ENCODE results near the gene PLCG1. TPM values are rescaled to one million over a fixed set of nuclear protein-coding genes. Genes with fewer than 3 reads are reported as not detected.

Gene PLCG1
- total and polyA plus RNA-seq, 12 donors: 32.9 to 139 (median 76.9) TPM

DNA sequence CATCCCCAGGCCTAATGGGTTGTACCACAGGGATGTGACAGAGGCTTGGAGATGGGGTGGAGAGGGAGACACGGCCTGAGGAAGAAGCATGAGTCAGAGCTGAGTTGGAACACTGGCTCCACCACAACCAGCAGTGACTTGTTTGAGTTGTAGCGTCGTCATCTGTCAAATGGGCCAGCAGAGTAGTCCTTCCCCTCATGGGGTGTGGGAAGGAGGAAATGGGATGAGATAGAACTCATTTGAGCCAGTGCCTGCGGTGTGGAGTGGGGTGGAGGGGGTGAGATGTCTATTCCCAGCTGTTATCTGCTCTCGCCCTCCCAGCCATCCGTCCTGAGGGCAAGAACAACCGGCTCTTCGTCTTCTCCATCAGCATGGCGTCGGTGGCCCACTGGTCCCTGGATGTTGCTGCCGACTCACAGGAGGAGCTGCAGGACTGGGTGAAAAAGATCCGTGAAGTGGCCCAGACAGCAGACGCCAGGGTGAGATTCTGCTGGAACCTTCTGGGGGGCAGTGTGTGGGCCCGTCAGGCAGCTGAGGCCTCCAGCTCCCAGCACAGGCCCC is 32.5 kb downstream of the PLCG1 start:
- 88 to 92% (median 89%) methylated on average over 13 to 14 of the region's 14 CpGs for WGBS, 4 donors
- peak in 4 of 7 donors; percentile 12 to 47 (median 14) for DNase-seq
- H3K27me3 ChIP-seq: no peaks in the 10 kb centered on the region
- TF ChIP-seq, protein P1, sequence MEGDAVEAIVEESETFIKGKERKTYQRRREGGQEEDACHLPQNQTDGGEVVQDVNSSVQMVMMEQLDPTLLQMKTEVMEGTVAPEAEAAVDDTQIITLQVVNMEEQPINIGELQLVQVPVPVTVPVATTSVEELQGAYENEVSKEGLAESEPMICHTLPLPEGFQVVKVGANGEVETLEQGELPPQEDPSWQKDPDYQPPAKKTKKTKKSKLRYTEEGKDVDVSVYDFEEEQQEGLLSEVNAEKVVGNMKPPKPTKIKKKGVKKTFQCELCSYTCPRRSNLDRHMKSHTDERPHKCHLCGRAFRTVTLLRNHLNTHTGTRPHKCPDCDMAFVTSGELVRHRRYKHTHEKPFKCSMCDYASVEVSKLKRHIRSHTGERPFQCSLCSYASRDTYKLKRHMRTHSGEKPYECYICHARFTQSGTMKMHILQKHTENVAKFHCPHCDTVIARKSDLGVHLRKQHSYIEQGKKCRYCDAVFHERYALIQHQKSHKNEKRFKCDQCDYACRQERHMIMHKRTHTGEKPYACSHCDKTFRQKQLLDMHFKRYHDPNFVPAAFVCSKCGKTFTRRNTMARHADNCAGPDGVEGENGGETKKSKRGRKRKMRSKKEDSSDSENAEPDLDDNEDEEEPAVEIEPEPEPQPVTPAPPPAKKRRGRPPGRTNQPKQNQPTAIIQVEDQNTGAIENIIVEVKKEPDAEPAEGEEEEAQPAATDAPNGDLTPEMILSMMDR (IDR thresholded peaks at IDR 0.05): no peak
- no peak for TF ChIP-seq POLR2A (IDR thresholded peaks at IDR 0.05)
- H3K4me1 ChIP-seq (replicated peaks in 1 of 2): peaks cover 6 to 17% of the 10 kb centered on the region in 2 donors
- H3K4me3 ChIP-seq: no peak overlapping the region
- intact Hi-C loops (cut with DNase I): loop anchor here (5.0 to 10.0 kb wide), 3 partner anchors 55 to 167 kb away; no protein-coding TSS in a partner anchor
- peaks cover 0 to 67% of the 10 kb centered on the region in 2 donors for H3K36me3 ChIP-seq (replicated peaks in 1 of 2)
- no peaks in the 10 kb centered on the region for H3K9me3 ChIP-seq (replicated peaks in 1 of 3)
- peak overlapping the region in 1 of 5 donors; percentile 27 for H3K27ac ChIP-seq

DNA sequence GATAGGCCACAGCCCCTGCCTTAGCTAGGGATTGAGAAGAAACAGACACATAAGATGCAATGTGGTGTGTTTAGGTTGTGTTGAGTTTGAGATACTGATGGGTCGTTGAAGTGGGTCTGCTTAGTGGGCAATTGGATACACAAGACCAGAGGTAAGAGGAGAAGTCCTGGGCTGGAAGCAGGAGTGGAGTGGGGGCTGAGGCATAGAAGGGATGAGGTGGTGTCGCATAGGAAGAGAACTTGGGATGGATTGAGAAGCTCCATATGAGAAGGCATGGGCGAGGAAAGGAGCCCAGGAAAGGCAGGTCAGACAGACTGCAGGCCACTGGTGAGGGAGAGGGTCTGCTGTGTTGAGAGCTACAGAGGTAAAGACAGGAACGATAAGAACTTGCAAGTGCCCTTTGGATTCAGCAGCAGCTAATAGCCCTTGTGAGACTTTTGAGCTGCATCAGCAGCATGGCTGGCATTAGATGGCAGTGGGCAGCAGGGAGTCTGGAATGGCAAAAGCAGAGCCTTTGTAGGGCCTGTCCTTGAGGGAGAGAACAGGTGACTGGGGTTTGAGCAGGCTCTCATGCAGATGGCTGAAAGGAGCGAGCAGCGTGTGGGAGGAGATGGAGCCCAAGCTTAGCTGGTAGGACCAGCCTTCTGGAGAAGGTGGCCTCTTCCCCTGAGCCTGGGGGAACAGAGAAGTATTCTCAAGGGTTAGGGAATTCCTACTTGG is 33.2 kb downstream of the PLCG1 start:
- no peaks in the 10 kb centered on the region for H3K9me3 ChIP-seq (replicated peaks in 1 of 3)

DNA sequence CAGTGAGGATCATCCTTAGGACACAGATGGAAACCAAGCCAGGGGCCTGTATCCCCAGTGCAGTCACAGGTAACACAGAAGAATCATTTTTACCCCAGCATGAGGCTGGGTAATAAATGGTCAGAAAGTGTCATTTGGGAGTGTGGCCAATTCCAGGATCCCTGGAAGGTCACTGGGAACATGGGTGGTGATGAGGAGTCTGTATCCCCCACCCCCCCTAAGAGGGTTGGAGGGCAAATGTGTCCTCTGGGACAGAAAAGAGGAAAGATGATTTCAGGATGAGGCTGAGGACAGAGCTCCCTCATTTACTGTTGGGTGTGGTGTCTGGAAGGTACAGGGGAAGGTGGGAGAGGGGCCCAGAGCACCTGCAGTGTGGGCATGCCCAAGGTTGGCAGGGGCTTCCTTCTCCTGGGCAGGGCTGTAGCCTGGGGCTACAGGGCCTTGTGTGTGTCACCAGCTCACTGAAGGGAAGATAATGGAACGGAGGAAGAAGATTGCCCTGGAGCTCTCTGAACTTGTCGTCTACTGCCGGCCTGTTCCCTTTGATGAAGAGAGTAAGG is 34.5 kb downstream of the PLCG1 start:
- Histone ChIP-seq H3K9me3 (replicated peaks in 1 of 3) (no peaks in the 10 kb centered on the region), H3K27ac (peak overlapping the region in 4 of 5 donors; percentile 24 to 89 (median 58)), H3K4me3 (no peak overlapping the region), H3K27me3 (no peaks in the 10 kb centered on the region), H3K4me1 (replicated peaks in 1 of 2) (peaks cover 6 to 18% of the 10 kb centered on the region in 2 donors), H3K36me3 (replicated peaks in 1 of 2) (peaks cover 0 to 56% of the 10 kb centered on the region in 2 donors)
- DNase-seq: peak in 4 of 7 donors; percentile 5 to 50 (median 10)
- intact Hi-C loops (cut with DNase I): loop anchor here (2.0 to 10.0 kb wide), 4 partner anchors 53 to 169 kb away; partner anchors contain the start of gene LPIN3 (in 1 of the 2)
- 44 to 59% (median 54%) methylated on average over 2 to 3 of the region's 3 CpGs for WGBS, 4 donors
- no peak for TF ChIP-seq POLR2A (IDR thresholded peaks at IDR 0.05)
- TF ChIP-seq, protein P1 (IDR thresholded peaks at IDR 0.05): no peak

More for the DNA sequence above, 33.2 kb downstream of the PLCG1 start:
- peaks cover 0 to 64% of the 10 kb centered on the region in 2 donors for H3K36me3 ChIP-seq (replicated peaks in 1 of 2)
- H3K27me3 ChIP-seq: no peaks in the 10 kb centered on the region
- intact Hi-C loops (cut with DNase I): loop anchor here (5.0 to 10.0 kb wide), 3 partner anchors 54 to 167 kb away; no protein-coding TSS in a partner anchor
- DNase-seq: peak in 4 of 7 donors; percentile 7 to 46 (median 12)
- peaks cover 6 to 18% of the 10 kb centered on the region in 2 donors for H3K4me1 ChIP-seq (replicated peaks in 1 of 2)
- no peak overlapping the region for H3K4me3 ChIP-seq
- H3K27ac ChIP-seq: peak overlapping the region in 1 of 5 donors; percentile 27
- 87 to 94% (median 92%) methylated on average over 6 of the region's 6 CpGs for WGBS, 4 donors
- TF ChIP-seq, protein P1 (IDR thresholded peaks at IDR 0.05): no peak
- TF ChIP-seq POLR2A (IDR thresholded peaks at IDR 0.05): no peak

Measured in adrenal gland (tissue), 12 donors.